Measurements from ENCODE around the gene CASP4. TPM values are rescaled to one million over a fixed set of nuclear protein-coding genes. Genes with fewer than 3 reads are reported as not detected.
"Not testable (repeated sequence)": the region's sequence is repeated elsewhere in the genome, so short reads cannot be mapped to it uniquely, and the experiment has no call there.

The CASP4 gene
- total RNA-seq, 1 donor from 2014 or later, result 1.9 TPM

- DNase-seq, result no peak
Measured at GRCh38 chr11:104946907-104947306, 21.5 kb downstream of the CASP4 start.

GRCh38 chr11:104944076-104944475 is 24.3 kb downstream of the CASP4 start:
- DNase-seq, result no peak

GRCh38 chr11:104943561-104943960 is 24.8 kb downstream of the CASP4 start:
- DNase-seq, result no peak

GRCh38 chr11:104934594-104934993 is 33.8 kb downstream of the CASP4 start:
- no peak for DNase-seq

GRCh38 chr11:104934073-104934472 is 34.3 kb downstream of the CASP4 start:
- not testable (repeated sequence) for DNase-seq

- DNase-seq, result no peak
Measured at GRCh38 chr11:104928811-104929210, 39.6 kb downstream of the CASP4 start.

GRCh38 chr11:104926771-104927611 is 41.4 kb downstream of the CASP4 start:
- no peak for DNase-seq

GRCh38 chr11:104925850-104926249 is 42.5 kb downstream of the CASP4 start:
- DNase-seq, result no peak

GRCh38 chr11:104918113-104918824 is 50.1 kb downstream of the CASP4 start:
- no peak for DNase-seq

- no peak for DNase-seq
Measured at GRCh38 chr11:104917271-104918112, 50.9 kb downstream of the CASP4 start.

GRCh38 chr11:104916442-104916841 is 51.9 kb downstream of the CASP4 start:
- no peak for DNase-seq

GRCh38 chr11:104912102-104912501 is 56.3 kb downstream of the CASP4 start:
- no peak for DNase-seq

- DNase-seq, result no peak
Measured at GRCh38 chr11:104908186-104908531, 60.2 kb downstream of the CASP4 start.

- no peak for DNase-seq
Measured at GRCh38 chr11:104907521-104908185, 60.7 kb downstream of the CASP4 start.

GRCh38 chr11:104905271-104905670 is 63.1 kb downstream of the CASP4 start:
- DNase-seq, result no peak

GRCh38 chr11:104899226-104899625 is 69.1 kb downstream of the CASP4 start:
- DNase-seq, result no peak

- DNase-seq, result no peak
Measured at GRCh38 chr11:104898685-104899013, 69.7 kb downstream of the CASP4 start.

- DNase-seq, result no peak
Measured at GRCh38 chr11:104897891-104898684, 70.3 kb downstream of the CASP4 start, which contains the start of gene CASP12. TSS of gene CASP12 (minus strand) at chr11:104898460.

GRCh38 chr11:104895634-104896033 is 72.7 kb downstream of the CASP4 start:
- no peak for DNase-seq

GRCh38 chr11:104893876-104894275 is 74.5 kb downstream of the CASP4 start:
- no peak for DNase-seq

All from occipital lobe (tissue), 2 donors.